Thoracic aorta (tissue), 2 donors: ENCODE measurements around the gene YEATS2. TPM values are rescaled to one million over a fixed set of nuclear protein-coding genes. Genes with fewer than 3 reads are reported as not detected.
A peak's percentile ranks its signal among the peaks of the same experiment; 100 is the strongest.

Experiments used
- ATAC-seq: fragments of 150-250 bp; one replicate; pipeline ENCODE4 v1.8.0; 2017; ENCODE audit warnings: low read depth; ENCODE audit not compliant: insufficient number of reproducible peaks, low FRiP score
- DNase-seq: peaks from one replicate; pipeline ENCODE4 v3.0.0-alpha.2; 2020; ENCODE audit warnings: low spot score
- H3K27ac ChIP-seq, 2 donors: fragments of 200-600 bp; sonication (generic); 1 replicate in 1 of 2; 2 replicates in 1 of 2; pipeline ENCODE4 v1.5.1; 2016; ENCODE audit warnings: mild to moderate bottlenecking in 2 of 2, moderate library complexity in 2 of 2
- H3K27me3 ChIP-seq: fragments of 200-600 bp; sonication (generic); replicated peaks from 2 replicates; pipeline ENCODE4 v1.6.0; 2016; ENCODE audit warnings: mild to moderate bottlenecking; ENCODE audit not compliant: insufficient read depth
- H3K36me3 ChIP-seq: fragments of 200-600 bp; sonication (generic); one replicate; pipeline ENCODE4 v1.5.1; 2016
- H3K4me1 ChIP-seq, 2 donors: fragments of 200-600 bp; sonication (generic); 1 replicate in 1 of 2; 2 replicates in 1 of 2; pipeline versions ENCODE4 v1.5.1 to v1.6.0; 2016; ENCODE audit warnings: low read depth in 2 of 2, mild to moderate bottlenecking in 1 of 2; ENCODE audit not compliant: control insufficient read depth in 1 of 2
- H3K4me3 ChIP-seq: fragments of 200-600 bp; sonication (generic); 2 replicates; pipeline ENCODE4 v1.5.1; 2016; ENCODE audit warnings: mild to moderate bottlenecking
- H3K9me3 ChIP-seq: fragments of 200-600 bp; sonication (generic); 2 replicates; pipeline ENCODE4 v1.5.1; 2016
- CTCF ChIP-seq: fragments of 200-600 bp; sonication (generic); IDR thresholded peaks from one replicate; pipeline ENCODE4 v1.5.1; 2019; ENCODE audit warnings: antibody characterized with exemption
- total RNA-seq, 2 donors: library from RNA; depleted of rRNA; stranded (reverse); fragments of >200 nt; gene quantifications; one replicate each; pipeline versions ENCODE4 v1.1.0 to v1.2.3, GENCODE V29; 2016

Gene YEATS2
- total RNA-seq, 2 donors from 2014 or later, result 25.3 to 34.2 TPM

- H3K27ac ChIP-seq, result no peak overlapping the region
- H3K27me3 ChIP-seq, result no peaks in the 10 kb centered on the region
- TF ChIP-seq CTCF, result no peak
- H3K4me3 ChIP-seq, result no peak overlapping the region
- no peaks in the 10 kb centered on the region for H3K9me3 ChIP-seq
- no peak for ATAC-seq
- no peak for DNase-seq
- no peaks in the 10 kb centered on the region for H3K36me3 ChIP-seq
- no peaks in the 10 kb centered on the region for H3K4me1 ChIP-seq
These were observed 5.2 kb upstream of the YEATS2 start for GRCh38 chr3:183692436-183692835.

GRCh38 chr3:183695569-183696364 is 1.8 kb upstream of the YEATS2 start:
- Histone ChIP-seq H3K4me1 (peaks cover 14 to 22% of the 10 kb centered on the region in 2 donors), H3K27ac (no peak overlapping the region), H3K27me3 (no peaks in the 10 kb centered on the region), H3K4me3 (no peak overlapping the region), H3K36me3 (no peaks in the 10 kb centered on the region), H3K9me3 (no peaks in the 10 kb centered on the region)
- DNase-seq, result no peak
- no peak for ATAC-seq
- TF ChIP-seq CTCF, result no peak

- no peak for TF ChIP-seq CTCF
- peak overlapping the region in 1 of 2 donors; percentile 27 for H3K27ac ChIP-seq
- no peak for ATAC-seq
These were observed 431 bp upstream of the YEATS2 start for GRCh38 chr3:183697123-183697609.

GRCh38 chr3:183698318-183698751 is 738 bp downstream of the YEATS2 start:
- Histone ChIP-seq H3K4me1 (peaks cover 15 to 23% of the 10 kb centered on the region in 2 donors), H3K9me3 (no peaks in the 10 kb centered on the region), H3K27ac (peak overlapping the region; percentile 73 to 87), H3K36me3 (no peaks in the 10 kb centered on the region), H3K27me3 (no peaks in the 10 kb centered on the region), H3K4me3 (peak overlapping the region; percentile 84)
- DNase-seq (no peak), ATAC-seq (no peak)
- TF ChIP-seq CTCF, result no peak

More at GRCh38 chr3:183697123-183697609, 431 bp upstream of the YEATS2 start:
- no peak for DNase-seq
- Histone ChIP-seq H3K4me3 (peak overlapping the region; percentile 84), H3K9me3 (no peaks in the 10 kb centered on the region), H3K36me3 (no peaks in the 10 kb centered on the region), H3K27me3 (no peaks in the 10 kb centered on the region), H3K4me1 (peaks cover 15 to 23% of the 10 kb centered on the region in 2 donors)

- no peaks in the 10 kb centered on the region for H3K9me3 ChIP-seq
- TF ChIP-seq CTCF, result no peak
- DNase-seq (no peak), ATAC-seq (no peak)
- no peaks in the 10 kb centered on the region for H3K27me3 ChIP-seq
- no peaks in the 10 kb centered on the region for H3K36me3 ChIP-seq
- H3K27ac ChIP-seq, result peak overlapping the region; percentile 73 to 87
- H3K4me1 ChIP-seq, result peaks cover 15 to 23% of the 10 kb centered on the region in 2 donors
- H3K4me3 ChIP-seq, result peak overlapping the region; percentile 84
These were observed 1.2 kb downstream of the YEATS2 start for GRCh38 chr3:183698756-183699155.
